Panc1 (cell line): Measurements from ENCODE around the gene LBR. TPM values are rescaled to one million over a fixed set of nuclear protein-coding genes. Genes with fewer than 3 reads are reported as not detected.

ENCODE experiments used
- ATAC-seq: fragments of 200-7000 bp; cut with Tn5 transposase; 2 replicates; pipeline ENCODE4 v1.9.1; 2020; ENCODE audit warnings: mild to moderate bottlenecking, moderate library complexity
- BruUV-seq: library from RNA; stranded (reverse); fragments of 400-500 nt; replicated peaks from 2 replicates; lab custom pipeline; 2021; lab: Mats Ljungman, UMichigan
- CTCF ChIA-PET: fragments of 300-600 bp; sonication (Branson Sonifier 250); formaldehyde crosslinking; loops from one replicate; lab custom pipeline; 2022; ENCODE audit warnings: antibody characterized with exemption; lab: Charles Lee
- POLR2A ChIA-PET: fragments of 300-600 bp; sonication (Branson Sonifier 250); formaldehyde crosslinking; loops from one replicate; lab custom pipeline; 2022; ENCODE audit warnings: antibody characterized with exemption; lab: Charles Lee
- DNase-seq: peaks from one replicate; pipeline ENCODE4 v3.0.0-alpha.2; 2010; ENCODE audit warnings: low read depth, low spot score
- H3K27ac ChIP-seq: 2 replicates; pipeline ENCODE4 v1.5.1; 2011; ENCODE audit warnings: mild to moderate bottlenecking, low read length, inconsistent platforms
- H3K27me3 ChIP-seq: fragments of 200-500 bp; sonication (Bioruptor generic); 2 replicates; pipeline ENCODE4 v1.6.0; 2014; ENCODE audit warnings: low read length, inconsistent platforms; ENCODE audit not compliant: control insufficient read depth, insufficient read depth
- H3K36me3 ChIP-seq: fragments of 200-500 bp; sonication (Bioruptor generic); 2 replicates; pipeline ENCODE4 v1.5.1; 2014; ENCODE audit warnings: inconsistent platforms, mild to moderate bottlenecking, low read length, moderate library complexity; ENCODE audit not compliant: control insufficient read depth, insufficient read depth
- H3K4me1 ChIP-seq: 2 replicates; pipeline ENCODE4 v1.5.1; 2011; ENCODE audit warnings: inconsistent platforms, mild to moderate bottlenecking, low read length, moderate library complexity; ENCODE audit not compliant: control insufficient read depth, insufficient read depth
- H3K4me3 ChIP-seq, 2 experiments: 2 replicates each; pipeline ENCODE4 v1.5.1; 2011 to 2012; ENCODE audit warnings: low read depth in 2 of 2, low read length in 2 of 2, mild to moderate bottlenecking in 2 of 2, inconsistent platforms in 1 of 2, moderate library complexity in 1 of 2
- H3K9me3 ChIP-seq: fragments of 200-500 bp; sonication (Bioruptor generic); 2 replicates; pipeline ENCODE4 v1.5.1; 2014; ENCODE audit warnings: low read depth, mild to moderate bottlenecking, inconsistent platforms, low read length, moderate library complexity; ENCODE audit not compliant: control insufficient read depth, insufficient read depth
- CTCF ChIP-seq: fragments of 450-650 bp; IDR thresholded peaks from 2 replicates; pipeline ENCODE4 v1.5.1; 2017; ENCODE audit warnings: mild to moderate bottlenecking
- POLR2AphosphoS5 ChIP-seq: IDR thresholded peaks from 2 replicates; pipeline ENCODE4 v1.6.1; 2012; ENCODE audit warnings: mild to moderate bottlenecking, low read depth, low read length, moderate library complexity
- REST ChIP-seq, 2 experiments: IDR thresholded peaks; 2 replicates each; pipeline ENCODE4 v1.6.1; 2011 to 2012; ENCODE audit warnings: low read depth in 2 of 2, control low read depth in 1 of 2, low read length in 1 of 2, mild to moderate bottlenecking in 1 of 2, moderate library complexity in 1 of 2; ENCODE audit not compliant: insufficient read depth in 1 of 2
- SIN3A ChIP-seq: IDR thresholded peaks from 2 replicates; pipeline ENCODE4 v1.6.1; 2012; ENCODE audit warnings: low read depth, mild to moderate bottlenecking, low read length, moderate library complexity, borderline replicate concordance; ENCODE audit not compliant: insufficient read depth
- TCF7L2 ChIP-seq: IDR thresholded peaks from 2 replicates; pipeline ENCODE4 v1.6.1; 2011; ENCODE audit warnings: mild to moderate bottlenecking, low read depth, low read length, inconsistent platforms
- in situ Hi-C: cut with HindIII; loops from 2 replicates; pipeline ENCODE4 v1.10.0; 2016; ENCODE audit warnings: low sequenced_read_pairs, low pct_unique_long_range_greater_than_20kb
- intact Hi-C: fragments of 100-400 bp; cut with micrococcal nuclease; formaldehyde crosslinking; loops from one replicate; pipeline ENCODE4 v1.10.0; 2022; ENCODE audit not compliant: unreplicated experiment
- total RNA-seq: library from RNA; stranded (reverse); gene quantifications from one replicate; pipeline ENCODE4 v1.2.1, GENCODE V29; 2021; ENCODE audit not compliant: unreplicated experiment

Gene LBR
- total RNA-seq, 1 experiment from 2014 or later, result 58.2 TPM

- ChIA-PET CTCF (interaction anchor here (0.9 to 1.0 kb wide), 2 partner anchors 14 to 32 kb away, joined by 3 read pairs; no protein-coding TSS in a partner anchor), POLR2A (interaction anchor here (0.5 to 0.6 kb wide), 2 partner anchors 31 to 465 kb away, joined by 3 to 7 read pairs; no protein-coding TSS in a partner anchor)
- intact Hi-C loops (no loop called here), in situ Hi-C loops (no loop called here)
- no peak overlapping the region for H3K4me3 ChIP-seq
- no peaks in the 10 kb centered on the region for H3K9me3 ChIP-seq
- TF ChIP-seq POLR2AphosphoS5, result no peak
- no peak for TF ChIP-seq REST (IDR thresholded peaks at IDR 0.05; ENCODE audit: insufficient read depth in 1 of 2, low read depth in 2 of 2, low read length in 1 of 2)
- TF ChIP-seq CTCF, result no peak
- TF ChIP-seq SIN3A, result no peak
- TF ChIP-seq TCF7L2, result no peak
- no peak overlapping the region for H3K27ac ChIP-seq
- no peaks in the 10 kb centered on the region for H3K27me3 ChIP-seq
- H3K36me3 ChIP-seq, result no peaks in the 10 kb centered on the region
- ATAC-seq, result peak; percentile 33; the same call in 1 of the 2 replicates
- BruUV-seq, result no TSS peak
- H3K4me1 ChIP-seq, result no peaks in the 10 kb centered on the region; the same call in none of the 2 replicates
- no peak for DNase-seq
Measured at GRCh38 chr1:225460021-225460736, 32.3 kb upstream of the LBR start.

- ChIA-PET POLR2A (no interaction called here), CTCF (no interaction called here)
Measured at GRCh38 chr1:225458222-225458631, 30.4 kb upstream of the LBR start.

More at GRCh38 chr1:225458222-225458631, 30.4 kb upstream of the LBR start:
- Histone ChIP-seq H3K4me1 (peaks cover 7% of the 10 kb centered on the region), H3K27me3 (no peaks in the 10 kb centered on the region), H3K27ac (no peak overlapping the region), H3K9me3 (no peaks in the 10 kb centered on the region), H3K36me3 (no peaks in the 10 kb centered on the region), H3K4me3 (no peak overlapping the region)
- no TSS peak for BruUV-seq
- TF ChIP-seq REST (IDR thresholded peaks at IDR 0.05; ENCODE audit: insufficient read depth in 1 of 2, low read depth in 2 of 2, low read length in 1 of 2) (no peak), TCF7L2 (no peak), POLR2AphosphoS5 (no peak), SIN3A (no peak), CTCF (no peak)
- in situ Hi-C loops (no loop called here), intact Hi-C loops (no loop called here)
- DNase-seq (no peak), ATAC-seq (no peak)
